IMR-90 (cell line): ENCODE data around the gene ALDH18A1.

Experiments
- CTCF ChIP-seq: conservative IDR thresholded peaks from 2 replicates; pipeline ENCODE4 v1.5.1; 2012; ENCODE audit warnings: mild to moderate bottlenecking, low read depth, low read length, improper control_type of control experiment
- MXI1 ChIP-seq: IDR thresholded peaks from 2 replicates; pipeline ENCODE4 v1.6.1; 2012; ENCODE audit warnings: low read depth, mild to moderate bottlenecking, low read length, moderate library complexity, borderline replicate concordance
- POLR2A ChIP-seq: IDR thresholded peaks from 2 replicates; pipeline ENCODE4 v1.6.1; 2012; ENCODE audit warnings: mild to moderate bottlenecking, low read depth, low read length
- RAD21 ChIP-seq: IDR thresholded peaks from 2 replicates; pipeline ENCODE4 v1.6.1; 2012; ENCODE audit warnings: low read length, improper control_type of control experiment
- RFX5 ChIP-seq: IDR thresholded peaks from 2 replicates; pipeline ENCODE4 v1.8.0; 2012; ENCODE audit warnings: low read depth, mild to moderate bottlenecking, low read length, moderate library complexity
- USF2 ChIP-seq: fragments of 150-350 bp; IDR thresholded peaks from 2 replicates; pipeline ENCODE4 v1.6.1; 2017; ENCODE audit warnings: mild to moderate bottlenecking, antibody characterized with exemption, low read length, low read depth

GRCh38 chr10:95605163-95605562 lies 51.3 kb downstream of the ALDH18A1 start:
- TF ChIP-seq CTCF, result no peak
- no peak for TF ChIP-seq POLR2A
- TF ChIP-seq MXI1, result no peak
- no peak for TF ChIP-seq RAD21
- TF ChIP-seq RFX5, result no peak
- TF ChIP-seq USF2, result no peak
